Measurements from ENCODE around the gene MT1B.

DNA sequence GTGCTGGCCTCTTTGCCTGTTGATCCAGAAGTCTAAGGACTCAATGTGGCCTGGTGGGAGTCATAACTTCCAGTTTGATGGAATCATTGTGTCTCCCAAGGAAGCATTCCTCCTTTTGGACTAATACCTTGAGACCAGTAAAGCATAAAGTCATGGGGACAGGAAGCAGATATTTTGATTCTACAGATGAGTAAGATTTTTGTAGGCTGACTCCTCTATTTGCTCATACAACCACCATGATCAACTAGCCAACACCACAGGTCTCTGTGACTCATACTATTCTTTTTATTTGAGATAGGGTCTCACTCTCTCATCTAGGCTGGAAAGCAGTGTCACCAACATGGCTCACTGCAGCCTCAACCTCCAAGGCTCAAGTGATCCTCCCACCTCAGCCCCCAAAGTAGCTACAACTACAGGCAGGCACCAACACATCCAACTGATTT is 37.1 kb upstream of the MT1B start:
- TF ChIP-seq, protein P1, sequence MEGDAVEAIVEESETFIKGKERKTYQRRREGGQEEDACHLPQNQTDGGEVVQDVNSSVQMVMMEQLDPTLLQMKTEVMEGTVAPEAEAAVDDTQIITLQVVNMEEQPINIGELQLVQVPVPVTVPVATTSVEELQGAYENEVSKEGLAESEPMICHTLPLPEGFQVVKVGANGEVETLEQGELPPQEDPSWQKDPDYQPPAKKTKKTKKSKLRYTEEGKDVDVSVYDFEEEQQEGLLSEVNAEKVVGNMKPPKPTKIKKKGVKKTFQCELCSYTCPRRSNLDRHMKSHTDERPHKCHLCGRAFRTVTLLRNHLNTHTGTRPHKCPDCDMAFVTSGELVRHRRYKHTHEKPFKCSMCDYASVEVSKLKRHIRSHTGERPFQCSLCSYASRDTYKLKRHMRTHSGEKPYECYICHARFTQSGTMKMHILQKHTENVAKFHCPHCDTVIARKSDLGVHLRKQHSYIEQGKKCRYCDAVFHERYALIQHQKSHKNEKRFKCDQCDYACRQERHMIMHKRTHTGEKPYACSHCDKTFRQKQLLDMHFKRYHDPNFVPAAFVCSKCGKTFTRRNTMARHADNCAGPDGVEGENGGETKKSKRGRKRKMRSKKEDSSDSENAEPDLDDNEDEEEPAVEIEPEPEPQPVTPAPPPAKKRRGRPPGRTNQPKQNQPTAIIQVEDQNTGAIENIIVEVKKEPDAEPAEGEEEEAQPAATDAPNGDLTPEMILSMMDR (IDR thresholded peaks at IDR 0.05; ENCODE audit: poor library complexity, severe bottlenecking) = no peak
- TF ChIP-seq EZH2 (IDR thresholded peaks at IDR 0.05; ENCODE audit: borderline replicate concordance, insufficient read depth, low read length, poor library complexity, severe bottlenecking) = no peak
- TF ChIP-seq POLR2AphosphoS5 (IDR thresholded peaks at IDR 0.05) = no peak
- no peak for TF ChIP-seq MXI1 (conservative IDR thresholded peaks at IDR 0.05; ENCODE audit: poor library complexity, severe bottlenecking)
- TF ChIP-seq, protein P2, sequence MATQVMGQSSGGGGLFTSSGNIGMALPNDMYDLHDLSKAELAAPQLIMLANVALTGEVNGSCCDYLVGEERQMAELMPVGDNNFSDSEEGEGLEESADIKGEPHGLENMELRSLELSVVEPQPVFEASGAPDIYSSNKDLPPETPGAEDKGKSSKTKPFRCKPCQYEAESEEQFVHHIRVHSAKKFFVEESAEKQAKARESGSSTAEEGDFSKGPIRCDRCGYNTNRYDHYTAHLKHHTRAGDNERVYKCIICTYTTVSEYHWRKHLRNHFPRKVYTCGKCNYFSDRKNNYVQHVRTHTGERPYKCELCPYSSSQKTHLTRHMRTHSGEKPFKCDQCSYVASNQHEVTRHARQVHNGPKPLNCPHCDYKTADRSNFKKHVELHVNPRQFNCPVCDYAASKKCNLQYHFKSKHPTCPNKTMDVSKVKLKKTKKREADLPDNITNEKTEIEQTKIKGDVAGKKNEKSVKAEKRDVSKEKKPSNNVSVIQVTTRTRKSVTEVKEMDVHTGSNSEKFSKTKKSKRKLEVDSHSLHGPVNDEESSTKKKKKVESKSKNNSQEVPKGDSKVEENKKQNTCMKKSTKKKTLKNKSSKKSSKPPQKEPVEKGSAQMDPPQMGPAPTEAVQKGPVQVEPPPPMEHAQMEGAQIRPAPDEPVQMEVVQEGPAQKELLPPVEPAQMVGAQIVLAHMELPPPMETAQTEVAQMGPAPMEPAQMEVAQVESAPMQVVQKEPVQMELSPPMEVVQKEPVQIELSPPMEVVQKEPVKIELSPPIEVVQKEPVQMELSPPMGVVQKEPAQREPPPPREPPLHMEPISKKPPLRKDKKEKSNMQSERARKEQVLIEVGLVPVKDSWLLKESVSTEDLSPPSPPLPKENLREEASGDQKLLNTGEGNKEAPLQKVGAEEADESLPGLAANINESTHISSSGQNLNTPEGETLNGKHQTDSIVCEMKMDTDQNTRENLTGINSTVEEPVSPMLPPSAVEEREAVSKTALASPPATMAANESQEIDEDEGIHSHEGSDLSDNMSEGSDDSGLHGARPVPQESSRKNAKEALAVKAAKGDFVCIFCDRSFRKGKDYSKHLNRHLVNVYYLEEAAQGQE (IDR thresholded peaks at IDR 0.05; ENCODE audit: borderline replicate concordance) = no peak
- TF ChIP-seq SMC3 (conservative IDR thresholded peaks at IDR 0.05; ENCODE audit: poor library complexity) = no peak
